Right lobe of liver (tissue), 6 donors: ENCODE data around the gene KLK7. TPM values are rescaled to one million over a fixed set of nuclear protein-coding genes. Genes with fewer than 3 reads are reported as not detected.

ENCODE experiments used
- ATAC-seq, 4 donors: fragments of 200-7000 bp; cut with Tn5 transposase; one replicate each; pipeline ENCODE4 v1.9.1; 2020; ENCODE audit warnings: mild to moderate bottlenecking in 4 of 4, moderate library complexity in 4 of 4
- DNase-seq, 3 donors: peaks; one replicate each; pipeline ENCODE4 v3.0.0-alpha.2; 2020
- H3K27ac ChIP-seq, 3 donors: fragments of 200-600 bp; one replicate each; pipeline ENCODE4 v1.8.0; 2022
- H3K27me3 ChIP-seq, 2 donors: fragments of 200-600 bp; one replicate each; pipeline ENCODE4 v1.8.0; 2022
- H3K36me3 ChIP-seq, 4 donors: fragments of 200-600 bp; sonication (generic) in 1 of 4; one replicate each; pipeline versions ENCODE4 v1.5.1 to v1.8.0; 2017 to 2022; ENCODE audit warnings: control low read depth in 1 of 4
- H3K4me1 ChIP-seq, 4 donors: fragments of 200-600 bp; sonication (generic) in 1 of 4; one replicate each; pipeline versions ENCODE4 v1.5.1 to v1.8.0; 2017 to 2022; ENCODE audit warnings: control low read depth in 1 of 4
- H3K4me3 ChIP-seq, 3 donors: fragments of 200-600 bp; one replicate each; pipeline ENCODE4 v1.8.0; 2022
- H3K9me3 ChIP-seq, 4 donors: fragments of 200-600 bp; sonication (generic) in 1 of 4; one replicate each; pipeline versions ENCODE4 v1.5.1 to v1.8.0; 2017 to 2022; ENCODE audit warnings: control low read depth in 1 of 4
- POLR2A ChIP-seq: fragments of 450-650 bp; IDR thresholded peaks from one replicate; pipeline ENCODE4 v1.6.1; 2017; ENCODE audit warnings: antibody characterized with exemption, mild to moderate bottlenecking
- WGBS: methylation state at CpG from one replicate; pipeline ENCODE4 v1.1.6; 2018; ENCODE audit warnings: low coverage, low lambda C conversion rate; ENCODE audit not compliant: insufficient coverage; ENCODE audit errors: missing lambda C conversion rate; 5-methylcytosine and 5-hydroxymethylcytosine counted together
- intact Hi-C, 2 donors: fragments of 100-400 bp; cut with DNase I; formaldehyde crosslinking; loops; one replicate each; pipeline versions ENCODE4 v1.11.2 to v1.14.1; 2022
- total RNA-seq, 6 experiments: library from RNA; depleted of rRNA in 2 of 6; stranded (reverse); fragments of >200 nt in 2 of 6; fragmentation: NEBNext Ultra II Directional in 3 of 6; extraction: Animal tissue kit (Norgen Biotek cat#: 25700) in 3 of 6; gene quantifications; one replicate each; pipeline versions ENCODE4 v1.1.0 to v1.2.4, GENCODE V29; 2016 to 2023
- TF ChIP-seq, protein P1 (sequence below), 4 donors: fragments of 200-600 bp in 3 of 4; fragments of 450-650 bp in 1 of 4; IDR thresholded peaks; one replicate each; pipeline versions ENCODE4 v1.5.1 to v1.8.0; 2016 to 2022; ENCODE audit warnings: antibody characterized with exemption in 4 of 4, mild to moderate bottlenecking in 2 of 4
- donor health status: DM: no; HTN: yes; CAD: no.
- donor health status: DM: no; HTN: no; CAD: no.
- donor health status: DM: no; HTN: no; CAD: no.
- donor health status: DM: no; HTN: yes; CAD: no.
- donor health status: DM: no; HTN: yes; CAD: no.

KLK7 gene
- total RNA-seq, 6 experiments from 2014 or later, result not detected

DNA sequence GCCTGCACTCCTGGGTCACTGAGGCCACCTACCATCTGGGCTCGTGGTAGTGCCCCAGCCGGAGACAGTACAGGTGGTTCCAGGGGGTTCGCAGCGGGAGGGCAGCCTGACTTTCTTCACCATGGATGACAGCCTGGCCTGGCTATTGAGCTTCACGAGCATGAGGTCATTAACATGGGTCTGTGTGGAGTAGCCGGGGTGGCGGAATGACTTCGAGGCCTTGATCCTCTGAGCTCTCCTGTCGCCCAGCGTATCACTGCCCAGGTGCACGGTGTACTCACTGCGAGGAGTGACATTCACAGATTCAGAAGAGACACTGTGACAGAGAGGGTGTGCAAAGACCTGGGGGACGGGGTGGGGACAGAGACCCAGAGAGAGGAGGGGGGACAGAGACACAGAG, 3.5 kb downstream of the KLK7 start:
- 33% methylated on average over 1 of the region's 13 CpGs for WGBS
- Histone ChIP-seq H3K27ac (no peak overlapping the region), H3K4me3 (no peak overlapping the region), H3K4me1 (no peaks in the 10 kb centered on the region), H3K27me3 (no peaks in the 10 kb centered on the region), H3K36me3 (no peaks in the 10 kb centered on the region), H3K9me3 (no peaks in the 10 kb centered on the region)
- DNase-seq (no peak), ATAC-seq (no peak)
- TF ChIP-seq, protein P1, sequence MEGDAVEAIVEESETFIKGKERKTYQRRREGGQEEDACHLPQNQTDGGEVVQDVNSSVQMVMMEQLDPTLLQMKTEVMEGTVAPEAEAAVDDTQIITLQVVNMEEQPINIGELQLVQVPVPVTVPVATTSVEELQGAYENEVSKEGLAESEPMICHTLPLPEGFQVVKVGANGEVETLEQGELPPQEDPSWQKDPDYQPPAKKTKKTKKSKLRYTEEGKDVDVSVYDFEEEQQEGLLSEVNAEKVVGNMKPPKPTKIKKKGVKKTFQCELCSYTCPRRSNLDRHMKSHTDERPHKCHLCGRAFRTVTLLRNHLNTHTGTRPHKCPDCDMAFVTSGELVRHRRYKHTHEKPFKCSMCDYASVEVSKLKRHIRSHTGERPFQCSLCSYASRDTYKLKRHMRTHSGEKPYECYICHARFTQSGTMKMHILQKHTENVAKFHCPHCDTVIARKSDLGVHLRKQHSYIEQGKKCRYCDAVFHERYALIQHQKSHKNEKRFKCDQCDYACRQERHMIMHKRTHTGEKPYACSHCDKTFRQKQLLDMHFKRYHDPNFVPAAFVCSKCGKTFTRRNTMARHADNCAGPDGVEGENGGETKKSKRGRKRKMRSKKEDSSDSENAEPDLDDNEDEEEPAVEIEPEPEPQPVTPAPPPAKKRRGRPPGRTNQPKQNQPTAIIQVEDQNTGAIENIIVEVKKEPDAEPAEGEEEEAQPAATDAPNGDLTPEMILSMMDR (IDR thresholded peaks at IDR 0.05), result no peak
- no peak for TF ChIP-seq POLR2A
- intact Hi-C loops, result no loop called here

DNA sequence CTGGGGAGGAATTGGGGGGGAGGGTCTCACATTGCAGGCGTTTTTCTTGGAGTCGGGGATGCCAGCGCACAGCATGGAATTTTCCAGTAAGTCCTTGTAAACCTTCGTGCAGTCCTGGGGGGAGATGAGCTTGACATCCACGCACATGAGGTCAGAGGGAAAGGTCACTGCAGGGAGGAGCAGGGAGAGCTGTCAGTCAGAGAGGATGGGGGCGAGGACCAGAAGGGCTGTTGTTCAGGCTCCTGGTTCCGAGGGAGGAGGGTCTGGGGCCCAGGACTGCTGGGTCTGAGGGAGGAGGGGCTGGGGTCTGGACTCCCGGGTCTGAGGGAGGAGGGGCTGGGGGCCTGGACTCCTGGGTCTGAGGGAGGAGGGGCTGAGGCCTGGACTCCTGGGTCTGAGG, 4.0 kb downstream of the KLK7 start:
- H3K4me3 ChIP-seq, result no peak overlapping the region
- no peak for ATAC-seq
- DNase-seq, result no peak
- intact Hi-C loops, result no loop called here
- no peak overlapping the region for H3K27ac ChIP-seq
- no peak for TF ChIP-seq POLR2A
- TF ChIP-seq, protein P1 (IDR thresholded peaks at IDR 0.05), result no peak
- H3K36me3 ChIP-seq, result no peaks in the 10 kb centered on the region
- H3K9me3 ChIP-seq, result no peaks in the 10 kb centered on the region
- H3K4me1 ChIP-seq, result no peaks in the 10 kb centered on the region
- no peaks in the 10 kb centered on the region for H3K27me3 ChIP-seq
- WGBS, result 20% methylated on average over 6 of the region's 8 CpGs

DNA sequence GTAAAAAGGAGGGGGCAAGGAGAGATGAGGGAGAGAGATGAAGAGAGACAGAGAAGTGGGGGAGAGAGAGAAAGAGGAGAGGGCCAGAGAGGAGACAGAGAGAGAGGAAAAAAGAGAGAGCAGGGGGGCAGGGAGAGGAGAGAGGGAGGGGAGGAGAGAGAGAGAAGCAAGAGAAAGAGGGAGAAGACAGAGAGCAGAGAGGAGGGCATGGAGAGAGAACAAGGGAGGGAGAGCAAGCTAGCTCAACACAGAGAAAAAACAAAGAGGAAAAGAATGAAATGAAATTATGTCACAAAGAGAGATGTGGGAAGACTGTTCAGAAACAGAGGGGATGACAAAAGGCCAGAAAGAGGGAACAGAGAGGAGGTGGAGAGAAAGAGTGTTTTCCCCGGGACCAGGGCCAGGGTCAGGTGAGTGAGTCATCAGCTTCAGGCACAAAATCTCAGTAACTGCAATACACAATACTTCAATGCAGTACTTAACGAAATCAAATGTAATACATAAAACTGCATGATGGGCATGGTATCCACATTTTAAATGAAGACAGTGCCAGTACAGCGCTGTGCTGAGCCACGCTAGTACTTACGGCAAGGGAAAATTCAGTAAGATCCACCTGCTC, 4.8 kb downstream of the KLK7 start:
- TF ChIP-seq, protein P1 (IDR thresholded peaks at IDR 0.05), result no peak
- TF ChIP-seq POLR2A, result no peak
- ATAC-seq (no peak), DNase-seq (no peak)
- Histone ChIP-seq H3K4me1 (no peaks in the 10 kb centered on the region), H3K36me3 (no peaks in the 10 kb centered on the region), H3K9me3 (no peaks in the 10 kb centered on the region), H3K27me3 (no peaks in the 10 kb centered on the region), H3K4me3 (no peak overlapping the region), H3K27ac (no peak overlapping the region)
- intact Hi-C loops, result no loop called here
- 53% methylated on average over 4 of the region's 5 CpGs for WGBS

DNA sequence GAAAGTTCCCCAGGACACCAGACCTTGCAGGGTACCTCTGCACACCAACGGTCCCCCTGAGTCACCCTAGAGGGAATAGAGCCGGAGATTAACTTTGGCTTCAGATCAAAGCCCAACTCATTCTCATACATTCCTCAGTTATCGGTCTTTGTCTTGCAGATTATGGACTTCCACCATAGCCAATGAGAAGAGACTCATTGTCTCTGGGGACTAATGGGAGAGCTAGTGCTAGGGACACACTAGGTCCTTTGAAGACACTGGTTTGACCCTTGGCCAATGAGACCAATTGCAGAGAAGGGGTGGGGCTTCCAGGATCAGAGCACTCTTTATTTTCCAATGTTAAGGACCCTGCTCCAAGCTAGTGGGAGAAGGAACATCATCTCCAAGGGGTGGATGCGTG, 6.1 kb downstream of the KLK7 start:
- Histone ChIP-seq H3K27me3 (no peaks in the 10 kb centered on the region), H3K4me3 (no peak overlapping the region)
- 65% methylated on average over 4 of the region's 4 CpGs for WGBS

More for the DNA sequence above, 6.1 kb downstream of the KLK7 start:
- DNase-seq, result no peak
- no peak for TF ChIP-seq POLR2A
- TF ChIP-seq, protein P1 (IDR thresholded peaks at IDR 0.05), result no peak
- intact Hi-C loops, result no loop called here
- no peaks in the 10 kb centered on the region for H3K36me3 ChIP-seq
- no peak overlapping the region for H3K27ac ChIP-seq
- no peaks in the 10 kb centered on the region for H3K4me1 ChIP-seq
- no peak for ATAC-seq
- H3K9me3 ChIP-seq, result no peaks in the 10 kb centered on the region
